T-cell (primary cell): ENCODE measurements around the gene TAF11. TPM values are rescaled to one million over a fixed set of nuclear protein-coding genes. Genes with fewer than 3 reads are reported as not detected.

Experiments used
- ATAC-seq, 4 experiments: fragments of 200-7000 bp in 3 of 4; fragments of 150-1000 bp in 1 of 4; cut with Tn5 transposase; replicated peaks in 1 of 4; 1 replicate in 3 of 4; 2 replicates in 1 of 4; pipeline ENCODE4 v1.10.0; 2021; ENCODE audit warnings: moderate library complexity in 3 of 4, mild to moderate bottlenecking in 2 of 4, moderate number of reproducible peaks in 1 of 4
- CTCF ChIA-PET, 2 donors: fragments of 300-600 bp; sonication (Branson Sonifier 250); formaldehyde crosslinking; loops; one replicate each; lab custom pipeline; 2022; ENCODE audit warnings: antibody characterized with exemption in 2 of 2; lab: Charles Lee
- POLR2A ChIA-PET, 2 donors: fragments of 300-600 bp; sonication (Branson Sonifier 250); formaldehyde crosslinking; loops; one replicate each; lab custom pipeline; 2022; ENCODE audit warnings: antibody characterized with exemption in 2 of 2; lab: Charles Lee
- DNase-seq, 35 experiments: peaks; one replicate each; pipeline versions ENCODE4 v3.0.0 to v3.0.0-alpha.2; 2013 to 2023
- H3K27ac ChIP-seq: one replicate; pipeline ENCODE4 v1.5.1; 2013; ENCODE audit warnings: low read length
- H3K27me3 ChIP-seq, 2 experiments: replicated peaks in 1 of 2; 1 replicate in 1 of 2; 2 replicates in 1 of 2; pipeline versions ENCODE4 v1.6.1 to v1.7.0; 2013; ENCODE audit warnings: low read length in 1 of 2, mixed read lengths in 1 of 2; ENCODE audit not compliant: control insufficient read depth in 2 of 2, insufficient read depth in 2 of 2; ENCODE audit errors: extremely low read depth in 1 of 2
- H3K36me3 ChIP-seq, 2 donors: 1 replicate in 1 of 2; 2 replicates in 1 of 2; pipeline versions ENCODE4 v1.6.1 to v1.7.0; 2013; ENCODE audit warnings: low read length in 1 of 2; ENCODE audit not compliant: control insufficient read depth in 2 of 2, insufficient read depth in 1 of 2; ENCODE audit errors: extremely low read depth in 1 of 2
- H3K4me1 ChIP-seq, 2 experiments: 1 replicate in 1 of 2; 2 replicates in 1 of 2; pipeline versions ENCODE4 v1.6.1 to v1.7.0; 2013; ENCODE audit warnings: low read length in 2 of 2, mixed read lengths in 1 of 2; ENCODE audit not compliant: insufficient read depth in 2 of 2, control insufficient read depth in 1 of 2; ENCODE audit errors: extremely low read depth in 1 of 2
- H3K4me3 ChIP-seq, 2 donors: 1 replicate in 1 of 2; 2 replicates in 1 of 2; pipeline versions ENCODE4 v1.5.1 to v1.7.0; 2013; ENCODE audit warnings: mild to moderate bottlenecking in 2 of 2, low read length in 1 of 2, moderate library complexity in 1 of 2; ENCODE audit not compliant: control insufficient read depth in 1 of 2; ENCODE audit errors: extremely low read depth in 1 of 2
- H3K9me3 ChIP-seq: 2 replicates; pipeline ENCODE4 v1.7.0; 2013
- H3K27ac Mint-ChIP-seq, 2 donors: one replicate each; pipeline ENCODE4 v1.8.0; 2020 to 2021; ENCODE audit warnings: mild to moderate bottlenecking in 2 of 2, mixed read lengths in 2 of 2
- H3K27me3 Mint-ChIP-seq, 2 donors: one replicate each; pipeline ENCODE4 v1.8.0; 2021 to 2022; ENCODE audit warnings: mixed read lengths in 2 of 2
- H3K36me3 Mint-ChIP-seq: one replicate; pipeline ENCODE4 v1.8.0; 2021; ENCODE audit warnings: mixed read lengths
- H3K4me1 Mint-ChIP-seq, 3 donors: one replicate each; pipeline ENCODE4 v1.8.0; 2020 to 2022; ENCODE audit warnings: mixed read lengths in 3 of 3, mild to moderate bottlenecking in 1 of 3
- H3K4me3 Mint-ChIP-seq, 3 donors: one replicate each; pipeline ENCODE4 v1.8.0; 2020 to 2022; ENCODE audit warnings: mild to moderate bottlenecking in 3 of 3, mixed read lengths in 3 of 3, moderate library complexity in 3 of 3
- H3K9me3 Mint-ChIP-seq, 3 donors: one replicate each; pipeline ENCODE4 v1.8.0; 2020 to 2022; ENCODE audit warnings: mixed read lengths in 3 of 3
- WGBS: methylation state at CpG from one replicate; pipeline ENCODE4 v1.1.5; 2013; ENCODE audit warnings: missing lambda C conversion rate; ENCODE audit not compliant: insufficient coverage; 5-methylcytosine and 5-hydroxymethylcytosine counted together
- total RNA-seq, 35 experiments: library from RNA in 6 of 35; stranded (reverse) in 6 of 35; fragments of 120-200 nt in 1 of 35; gene quantifications; one replicate each; pipeline versions ENCODE4 v1.2.1 to v1.2.4 and lab custom pipeline; 2013 to 2026

TAF11 gene
- total RNA-seq, 5 donors from 2014 or later (not counting 1 experiment from before 2014, with no cell fraction given) = 22.7 to 35.1 (median 25.7) TPM

- Histone ChIP-seq H3K4me3 (no peak overlapping the region), H3K27me3 (no peaks in the 10 kb centered on the region), H3K9me3 (no peaks in the 10 kb centered on the region), H3K36me3 (peaks cover 7 to 31% of the 10 kb centered on the region in 2 donors), H3K4me1 (no peaks in the 10 kb centered on the region), H3K27ac (no peak overlapping the region)
- 94% methylated on average over 3 of the region's 4 CpGs for WGBS
- POLR2A ChIA-PET = no interaction called here
- Mint-ChIP-seq H3K4me3 (no peak overlapping the region), H3K27me3 (no peaks in the 10 kb centered on the region), H3K4me1 (peaks cover 0 to 6% (median 0%) of the 10 kb centered on the region in 3 donors), H3K36me3 (peaks cover 47% of the 10 kb centered on the region), H3K9me3 (no peaks in the 10 kb centered on the region), H3K27ac (no peak overlapping the region)
- ATAC-seq (no peak), DNase-seq (no peak)
- CTCF ChIA-PET = no interaction called here
Observed at GRCh38 chr6:34836008-34836407, 51.8 kb downstream of the TAF11 start.

- Mint-ChIP-seq H3K27ac (no peak overlapping the region), H3K36me3 (peaks cover 49% of the 10 kb centered on the region), H3K4me3 (no peak overlapping the region), H3K9me3 (no peaks in the 10 kb centered on the region), H3K27me3 (no peaks in the 10 kb centered on the region), H3K4me1 (peaks cover 0 to 6% (median 0%) of the 10 kb centered on the region in 3 donors)
- Histone ChIP-seq H3K36me3 (peaks cover 7 to 31% of the 10 kb centered on the region in 2 donors), H3K9me3 (no peaks in the 10 kb centered on the region), H3K27me3 (no peaks in the 10 kb centered on the region), H3K27ac (no peak overlapping the region), H3K4me3 (no peak overlapping the region), H3K4me1 (no peaks in the 10 kb centered on the region)
- ChIA-PET CTCF (no interaction called here), POLR2A (no interaction called here)
- WGBS = 100% methylated on average over 1 of the region's 4 CpGs
- ATAC-seq = no peak
- DNase-seq = no peak
Observed at GRCh38 chr6:34834789-34835518, 52.9 kb downstream of the TAF11 start.

GRCh38 chr6:34832942-34833341 lies 54.9 kb downstream of the TAF11 start:
- peaks cover 10 to 31% of the 10 kb centered on the region in 2 donors for H3K36me3 ChIP-seq
- CTCF ChIA-PET = no interaction called here
- no peak overlapping the region for H3K4me3 ChIP-seq
- no peaks in the 10 kb centered on the region for H3K4me1 Mint-ChIP-seq
- H3K27ac ChIP-seq = no peak overlapping the region
- H3K27me3 ChIP-seq = no peaks in the 10 kb centered on the region
- no peak overlapping the region for H3K27ac Mint-ChIP-seq
- H3K36me3 Mint-ChIP-seq = peaks cover 44% of the 10 kb centered on the region
- ATAC-seq (no peak), DNase-seq (no peak)
- no peaks in the 10 kb centered on the region for H3K27me3 Mint-ChIP-seq
- WGBS = 80% methylated on average over 1 of the region's 1 CpG
- no peaks in the 10 kb centered on the region for H3K9me3 ChIP-seq
- H3K4me1 ChIP-seq = no peaks in the 10 kb centered on the region
- no peak overlapping the region for H3K4me3 Mint-ChIP-seq
- H3K9me3 Mint-ChIP-seq = no peaks in the 10 kb centered on the region
- POLR2A ChIA-PET = no interaction called here

- Mint-ChIP-seq H3K27me3 (no peaks in the 10 kb centered on the region), H3K27ac (no peak overlapping the region), H3K4me1 (no peaks in the 10 kb centered on the region), H3K9me3 (no peaks in the 10 kb centered on the region), H3K36me3 (peaks cover 32% of the 10 kb centered on the region), H3K4me3 (no peak overlapping the region)
- no CpG with 5 or more reads among the region's 2 CpGs for WGBS
- Histone ChIP-seq H3K4me3 (no peak overlapping the region), H3K36me3 (peaks cover 2 to 9% of the 10 kb centered on the region in 2 donors), H3K9me3 (no peaks in the 10 kb centered on the region), H3K27ac (no peak overlapping the region), H3K27me3 (no peaks in the 10 kb centered on the region), H3K4me1 (no peaks in the 10 kb centered on the region)
- ATAC-seq (no peak), DNase-seq (no peak)
- ChIA-PET POLR2A (no interaction called here), CTCF (no interaction called here)
Observed at GRCh38 chr6:34829137-34829536, 58.7 kb downstream of the TAF11 start.

Other genes with a start within 250 kb of the TAF11 start
- gene ILRUN, start 191.3 kb downstream of the TAF11 start, total RNA-seq = 10 to 100 TPM; 61.0 to 76.6 (median 65.1) TPM
- gene SNRPC, start 130.5 kb downstream of the TAF11 start, total RNA-seq = 10 to 100 TPM; 57.9 to 60.8 (median 58.2) TPM
- 10 to 100 TPM in 2 of 5 donors, 1 to 10 TPM in 3; 7.5 to 10.6 (median 9.5) TPM for gene BLTP3A, start 96.0 kb downstream of the TAF11 start, total RNA-seq
- 10 to 100 TPM; 11.1 to 14.4 (median 11.7) TPM for gene ANKS1A, start 1.2 kb upstream of the TAF11 start, total RNA-seq